Tibial nerve (tissue), 4 donors: Measurements from ENCODE around the gene PSPN. TPM values are rescaled to one million over a fixed set of nuclear protein-coding genes. Genes with fewer than 3 reads are reported as not detected.
A peak's percentile ranks its signal among the peaks of the same experiment; 100 is the strongest.

ENCODE experiments used
- DNase-seq, 2 donors: peaks; one replicate each; pipeline ENCODE4 v3.0.0-alpha.2; 2019; ENCODE audit warnings: low spot score in 2 of 2
- H3K27ac ChIP-seq, 4 donors: fragments of 200-600 bp; sonication (generic) in 3 of 4; one replicate each; pipeline ENCODE4 v1.5.1; 2017 to 2019; ENCODE audit warnings: mild to moderate bottlenecking in 1 of 4
- H3K27me3 ChIP-seq, 2 donors: fragments of 200-600 bp; sonication (generic) in 1 of 2; one replicate each; pipeline versions ENCODE4 v1.5.1 to v1.6.0; 2017 to 2019
- H3K36me3 ChIP-seq, 3 donors: fragments of 200-600 bp; sonication (generic); one replicate each; pipeline ENCODE4 v1.5.1; 2018 to 2019
- H3K4me1 ChIP-seq, 4 donors: fragments of 200-600 bp; sonication (generic) in 3 of 4; one replicate each; pipeline ENCODE4 v1.5.1; 2017 to 2019
- H3K4me3 ChIP-seq, 4 donors: fragments of 200-600 bp; sonication (generic) in 3 of 4; one replicate each; pipeline ENCODE4 v1.5.1; 2017 to 2019; ENCODE audit warnings: mild to moderate bottlenecking in 1 of 4, moderate library complexity in 1 of 4
- H3K9me3 ChIP-seq, 4 donors: fragments of 200-600 bp; sonication (generic) in 3 of 4; one replicate each; pipeline ENCODE4 v1.5.1; 2017 to 2019
- CTCF ChIP-seq, 5 experiments: fragments of 200-600 bp in 3 of 5; fragments of 450-650 bp in 2 of 5; sonication (generic) in 3 of 5; IDR thresholded peaks; one replicate each; pipeline ENCODE4 v1.5.1; 2016 to 2019; ENCODE audit warnings: antibody characterized with exemption in 5 of 5, mild to moderate bottlenecking in 3 of 5, moderate library complexity in 2 of 5
- EP300 ChIP-seq, 2 donors: sonication (generic); formaldehyde crosslinking; IDR thresholded peaks; one replicate each; pipeline ENCODE4 v1.6.1; 2017; ENCODE audit warnings: antibody characterized with exemption in 2 of 2, mild to moderate bottlenecking in 1 of 2
- POLR2A ChIP-seq, 2 donors: fragments of 450-650 bp; IDR thresholded peaks; one replicate each; pipeline ENCODE4 v1.6.1; 2017; ENCODE audit warnings: antibody characterized with exemption in 2 of 2, mild to moderate bottlenecking in 2 of 2, moderate library complexity in 2 of 2
- WGBS, 2 donors: methylation state at CpG; one replicate each; pipeline ENCODE4 v1.1.5; 2018; 5-methylcytosine and 5-hydroxymethylcytosine counted together
- total RNA-seq, 4 donors: library from RNA; depleted of rRNA; stranded (reverse); fragments of >200 nt; gene quantifications; one replicate each; pipeline ENCODE4 v1.1.0, GENCODE V29; 2016

The PSPN gene
- total RNA-seq: 1 to 10 TPM in 3 of 4 donors, under 1 TPM in 1; under 0.01 to 4.3 (median 2.5) TPM

- 71 to 78% methylated on average over 23 to 24 of the region's 25 CpGs for WGBS, 2 donors
- Histone ChIP-seq H3K4me3 (no peak within 1 kb of the TSS), H3K9me3 (peaks cover 0 to 10% (median 0%) of the 10 kb centered on the region in 4 donors), H3K27ac (peak within 1 kb of the TSS in 2 of 4 donors; percentile 60 to 99), H3K27me3 (no peaks in the 10 kb centered on the region), H3K4me1 (peaks cover 0 to 53% (median 15%) of the 10 kb centered on the region in 4 donors), H3K36me3 (peaks cover 0 to 47% (median 4%) of the 10 kb centered on the region in 3 donors)
- DNase-seq: no peak
- no peak for TF ChIP-seq CTCF (IDR thresholded peaks at IDR 0.05)
- TF ChIP-seq POLR2A (IDR thresholded peaks at IDR 0.05): no peak
- no peak for TF ChIP-seq EP300 (IDR thresholded peaks at IDR 0.05)
Measured at GRCh38 chr19:6375411-6376010, at the start of gene PSPN. TSS of gene PSPN (minus strand) at chr19:6375933. CDS start at chr19:6375849, 84 bp downstream.

- Histone ChIP-seq H3K27ac (peak overlapping the region; percentile 78 to 92 (median 88)), H3K9me3 (no peaks in the 10 kb centered on the region), H3K27me3 (no peaks in the 10 kb centered on the region), H3K4me3 (peak overlapping the region; percentile 20 to 95 (median 46)), H3K4me1 (peaks cover 0 to 44% (median 26%) of the 10 kb centered on the region in 4 donors), H3K36me3 (peaks cover 0 to 20% (median 0%) of the 10 kb centered on the region in 3 donors)
- 4 to 8% methylated on average over 41 to 43 of the region's 43 CpGs for WGBS, 2 donors
- TF ChIP-seq EP300 (IDR thresholded peaks at IDR 0.05) (peak; percentile 40 to 65), CTCF (IDR thresholded peaks at IDR 0.05) (peak in 2 of 5 experiments; percentile 16 to 49), POLR2A (IDR thresholded peaks at IDR 0.05) (peak in 1 of 2 donors; percentile 22)
- DNase-seq: peak; percentile 99 to 100
Measured at GRCh38 chr19:6424939-6425731, 49.4 kb upstream of the PSPN start.

GRCh38 chr19:6424195-6424938 is 48.6 kb upstream of the PSPN start, which contains the start of gene KHSRP:
TSS of gene KHSRP (minus strand) at chr19:6424811. CDS start at chr19:6424701, 110 bp downstream.
- Histone ChIP-seq H3K4me3 (peak within 1 kb of the TSS; percentile 70 to 95 (median 88)), H3K27me3 (no peaks in the 10 kb centered on the region), H3K27ac (peak within 1 kb of the TSS; percentile 78 to 92 (median 88)), H3K36me3 (peaks cover 0 to 28% (median 0%) of the 10 kb centered on the region in 3 donors), H3K4me1 (peaks cover 0 to 51% (median 26%) of the 10 kb centered on the region in 4 donors), H3K9me3 (no peaks in the 10 kb centered on the region)
- DNase-seq: no peak
- TF ChIP-seq POLR2A (IDR thresholded peaks at IDR 0.05): peak; percentile 70 to 86
- TF ChIP-seq EP300 (IDR thresholded peaks at IDR 0.05): peak in 1 of 2 donors; percentile 82
- TF ChIP-seq CTCF (IDR thresholded peaks at IDR 0.05): no peak
- 1% methylated on average over 14 to 32 of the region's 114 CpGs for WGBS, 2 donors

GRCh38 chr19:6423499-6424194 is 47.9 kb upstream of the PSPN start:
- peaks cover 0 to 56% (median 26%) of the 10 kb centered on the region in 4 donors for H3K4me1 ChIP-seq
- no peaks in the 10 kb centered on the region for H3K9me3 ChIP-seq
- H3K36me3 ChIP-seq: peaks cover 0 to 35% (median 2%) of the 10 kb centered on the region in 3 donors
- H3K27ac ChIP-seq: peak overlapping the region; percentile 48 to 91 (median 76)
- no peak for TF ChIP-seq EP300 (IDR thresholded peaks at IDR 0.05)
- no peak for TF ChIP-seq CTCF (IDR thresholded peaks at IDR 0.05)
- no peak for TF ChIP-seq POLR2A (IDR thresholded peaks at IDR 0.05)
- H3K4me3 ChIP-seq: peak overlapping the region; percentile 70 to 95 (median 88)
- H3K27me3 ChIP-seq: no peaks in the 10 kb centered on the region
- WGBS, 2 donors: 0 to 1% methylated on average over 11 to 19 of the region's 20 CpGs
- DNase-seq: no peak
